PFSK-1 (cell line): Measurements from ENCODE around the gene LDLR.

ENCODE experiments used
- FOXP2 ChIP-seq: optimal IDR thresholded peaks from 2 replicates; pipeline ENCODE3; 2011; ENCODE audit warnings: borderline replicate concordance, control low read depth, inconsistent platforms; ENCODE audit not compliant: insufficient read depth; ENCODE audit errors: extremely low read length, extremely low read depth
- POLR2AphosphoS5 ChIP-seq: IDR thresholded peaks from 2 replicates; pipeline ENCODE4 v1.6.1; 2012; ENCODE audit warnings: low read depth, mild to moderate bottlenecking, control low read depth, low read length, moderate library complexity
- REST ChIP-seq, 2 experiments: IDR thresholded peaks; 2 replicates each; pipeline versions ENCODE4 v1.6.1 to v1.8.0; 2011 to 2012; ENCODE audit warnings: low read depth in 2 of 2, low read length in 2 of 2, control low read depth in 1 of 2, inconsistent platforms in 1 of 2, mild to moderate bottlenecking in 1 of 2, moderate library complexity in 1 of 2; ENCODE audit not compliant: insufficient read depth in 1 of 2
- SIN3A ChIP-seq: IDR thresholded peaks from 2 replicates; pipeline ENCODE4 v1.6.1; 2012; ENCODE audit warnings: mild to moderate bottlenecking, low read length, moderate library complexity, borderline replicate concordance; ENCODE audit not compliant: insufficient read depth
- TAF1 ChIP-seq: IDR thresholded peaks from 2 replicates; pipeline ENCODE4 v1.6.1; 2012; ENCODE audit warnings: low read length, control low read depth, borderline replicate concordance; ENCODE audit not compliant: insufficient read depth

GRCh38 chr19:11171144-11171543, 81.9 kb downstream of the LDLR start:
- TF ChIP-seq POLR2AphosphoS5 (no peak), SIN3A (no peak), FOXP2 (no peak), REST (IDR thresholded peaks at IDR 0.05; ENCODE audit: insufficient read depth in 1 of 2, low read depth in 2 of 2, low read length in 2 of 2) (no peak), TAF1 (no peak)
